ENCODE data around the gene HJURP. TPM values are rescaled to one million over a fixed set of nuclear protein-coding genes. Genes with fewer than 3 reads are reported as not detected.

Gene HJURP
- polyA plus RNA-seq, 2 of the 4 experiments (the other 2 are of a cell fraction): 103 to 111 TPM

DNA sequence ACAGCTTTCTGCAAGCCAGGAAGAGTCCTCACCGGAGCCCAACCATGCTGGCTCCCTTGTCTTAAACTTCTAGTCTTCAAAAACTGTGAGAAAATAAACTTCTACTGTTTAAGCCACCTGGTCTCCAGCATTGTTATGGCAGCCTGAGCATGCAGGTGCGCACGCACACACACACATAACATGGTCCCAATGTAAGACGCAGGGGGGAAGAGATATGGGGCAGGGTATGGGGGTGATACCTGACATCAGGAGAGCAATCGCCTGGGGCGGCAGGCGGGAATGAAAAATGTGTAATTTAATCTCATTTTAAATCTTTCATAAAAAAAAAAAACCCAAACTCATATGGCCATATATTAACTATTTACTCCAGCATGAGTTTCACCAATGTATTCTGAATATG lies 18.0 kb downstream of the HJURP start:
- no peak overlapping the region for H3K4me3 ChIP-seq
- 96% methylated on average over 7 of the region's 7 CpGs for WGBS (ENCODE audit: missing lambda C conversion rate)
- POLR2A ChIA-PET: no interaction called here
- H3K4me1 ChIP-seq: peaks cover 92% of the 10 kb centered on the region
- no peaks in the 10 kb centered on the region for H3K9me3 ChIP-seq
- no peak overlapping the region for H3K4me2 ChIP-seq
- no peak for DNase-seq (ENCODE audit: low read depth in 1 of 2, low spot score in 1 of 2)
- H3K27ac ChIP-seq: peak overlapping the region; percentile 91 to 93
- no peak for ATAC-seq
- CTCF ChIA-PET: interaction anchor here (1.7 kb wide), 1 partner anchor 13 kb away, joined by 4 read pairs; no protein-coding TSS in a partner anchor
- TF ChIP-seq MAFK (IDR thresholded peaks at IDR 0.05; ENCODE audit: partially characterized antibody) (no peak), EHMT2 (IDR thresholded peaks at IDR 0.05; ENCODE audit: low read depth) (no peak), MYC (IDR thresholded peaks at IDR 0.05; ENCODE audit: borderline replicate concordance, low read length) (no peak), HOXB13 (CRISPR knock-in tag; IDR thresholded peaks at IDR 0.05; ENCODE audit: low read depth) (no peak), NPAS2 (CRISPR knock-in tag; IDR thresholded peaks at IDR 0.05; ENCODE audit: borderline replicate concordance) (no peak)
- TF ChIP-seq, protein P1, sequence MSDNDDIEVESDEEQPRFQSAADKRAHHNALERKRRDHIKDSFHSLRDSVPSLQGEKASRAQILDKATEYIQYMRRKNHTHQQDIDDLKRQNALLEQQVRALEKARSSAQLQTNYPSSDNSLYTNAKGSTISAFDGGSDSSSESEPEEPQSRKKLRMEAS (IDR thresholded peaks at IDR 0.05): 0 out of 2 replicates have a peak, but pooled peaks have one; percentile 15
- FAIRE-seq: no peak

GRCh38 chr2:233835230-233836186 lies 18.8 kb downstream of the HJURP start:
- ChIA-PET CTCF (interaction anchor here (1.2 kb wide), 1 partner anchor 11 kb away, joined by 3 read pairs; no protein-coding TSS in a partner anchor), POLR2A (no interaction called here)
- TF ChIP-seq POLR2AphosphoS2 (conservative IDR thresholded peaks at IDR 0.05; ENCODE audit: low read length) (peak; percentile 53), HES2 (IDR thresholded peaks at IDR 0.05) (no peak)
- no peak overlapping the region for H3K4me2 ChIP-seq
- DNase-seq (ENCODE audit: low read depth in 1 of 2, low spot score in 1 of 2) (no peak), FAIRE-seq (no peak), ATAC-seq (no peak)
- WGBS (ENCODE audit: missing lambda C conversion rate): 85% methylated on average over 14 of the region's 14 CpGs
- peaks cover 92% of the 10 kb centered on the region for H3K4me1 ChIP-seq
- H3K4me3 ChIP-seq: no peak overlapping the region
- peak overlapping the region; percentile 91 to 93 for H3K27ac ChIP-seq
- H3K9me3 ChIP-seq: no peaks in the 10 kb centered on the region

- peak overlapping the region; percentile 54 for H3K4me2 ChIP-seq
- ATAC-seq (peak; percentile 28 to 35; a peak in 5 of 6 replicates), FAIRE-seq (no peak), DNase-seq (ENCODE audit: low read depth in 1 of 2, low spot score in 1 of 2) (peak; percentile 52 to 88)
- peaks cover 77% of the 10 kb centered on the region for H3K4me1 ChIP-seq
- ChIA-PET CTCF (interaction anchor here (0.6 to 4.8 kb wide), 55 partner anchors 10 to 581 kb away, joined by 3 to 83 read pairs (median 5); partner anchors contain the start of gene UGT1A1), POLR2A (interaction anchor here (0.6 to 2.0 kb wide), 9 partner anchors 69 to 580 kb away, joined by 3 to 11 read pairs (median 7); no protein-coding TSS in a partner anchor)
- peak overlapping the region; percentile 91 to 93 for H3K27ac ChIP-seq
- WGBS (ENCODE audit: missing lambda C conversion rate): 2% methylated on average over 9 of the region's 10 CpGs
- no peak for TF ChIP-seq CBX8 (IDR thresholded peaks at IDR 0.05)
- peak; percentile 42; the same call in 1 of the 2 replicates for TF ChIP-seq HOXB5 (CRISPR knock-in tag; IDR thresholded peaks at IDR 0.05)
- TF ChIP-seq, protein P1 (IDR thresholded peaks at IDR 0.05): no peak; the same call in 1 of the 2 replicates
- TF ChIP-seq RCOR1 (IDR thresholded peaks at IDR 0.05; ENCODE audit: low read depth, low read length): no peak
- TF ChIP-seq, protein P2, sequence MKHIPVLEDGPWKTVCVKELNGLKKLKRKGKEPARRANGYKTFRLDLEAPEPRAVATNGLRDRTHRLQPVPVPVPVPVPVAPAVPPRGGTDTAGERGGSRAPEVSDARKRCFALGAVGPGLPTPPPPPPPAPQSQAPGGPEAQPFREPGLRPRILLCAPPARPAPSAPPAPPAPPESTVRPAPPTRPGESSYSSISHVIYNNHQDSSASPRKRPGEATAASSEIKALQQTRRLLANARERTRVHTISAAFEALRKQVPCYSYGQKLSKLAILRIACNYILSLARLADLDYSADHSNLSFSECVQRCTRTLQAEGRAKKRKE (CRISPR knock-in tag; IDR thresholded peaks at IDR 0.05; ENCODE audit: low read depth): peak; percentile 57; the same call in 1 of the 2 replicates
- TF ChIP-seq HMGXB4 (CRISPR knock-in tag; IDR thresholded peaks at IDR 0.05; ENCODE audit: borderline replicate concordance): 0 out of 2 replicates have a peak, but pooled peaks have one; percentile 14
- peak; percentile 83 for TF ChIP-seq HOXA7 (CRISPR knock-in tag; IDR thresholded peaks at IDR 0.05)
- TF ChIP-seq FOSB (CRISPR knock-in tag; IDR thresholded peaks at IDR 0.05): peak; percentile 51; the same call in 1 of the 2 replicates
- TF ChIP-seq ZFP36 (IDR thresholded peaks at IDR 0.05; ENCODE audit: borderline replicate concordance, partially characterized antibody): no peak
- TF ChIP-seq FOSL2 (IDR thresholded peaks at IDR 0.05): no peak
- no peak for TF ChIP-seq FOSL2 (CRISPR knock-in tag; IDR thresholded peaks at IDR 0.05)
- no peaks in the 10 kb centered on the region for H3K9me3 ChIP-seq
- H3K4me3 ChIP-seq: no peak overlapping the region
Observed at GRCh38 chr2:233833345-233833744, 21.0 kb downstream of the HJURP start.
